ENCODE measurements around the gene SMARCD2. TPM values are rescaled to one million over a fixed set of nuclear protein-coding genes. Genes with fewer than 3 reads are reported as not detected.
A peak's percentile ranks its signal among the peaks of the same experiment; 100 is the strongest.

SMARCD2 gene
- total and polyA plus RNA-seq, 4 experiments from 2014 or later = 80.4 to 125 (median 114) TPM

DNA sequence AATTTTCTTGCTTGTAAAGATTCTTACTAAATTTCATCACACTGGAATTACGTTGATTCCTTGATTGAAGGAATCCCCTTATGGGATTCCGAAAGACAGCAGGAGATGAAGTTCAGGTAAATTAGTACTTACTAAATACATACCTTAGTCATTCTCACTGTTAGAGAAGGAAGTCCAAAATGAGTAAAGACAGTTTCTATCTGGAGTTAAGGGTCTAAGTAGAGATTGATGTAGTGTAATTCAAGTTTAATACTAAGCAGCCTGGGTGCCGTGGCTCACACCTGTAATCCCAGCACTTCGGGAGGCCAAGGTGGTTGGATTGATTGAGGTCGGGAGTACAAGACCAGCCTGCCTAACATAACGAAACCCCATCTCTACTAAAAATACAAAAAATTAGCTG is 59.0 kb downstream of the SMARCD2 start:
- Mint-ChIP-seq H3K4me1 (peaks cover 31 to 55% (median 44%) of the 10 kb centered on the region in 4 donors), H3K27ac (peak overlapping the region; percentile 16 to 75 (median 60)), H3K36me3 (peaks cover 19 to 63% of the 10 kb centered on the region in 2 donors), H3K27me3 (no peaks in the 10 kb centered on the region), H3K4me3 (peak overlapping the region in 1 of 8 donors; percentile 12), H3K9me3 (no peaks in the 10 kb centered on the region)
- ChIA-PET CTCF (ENCODE audit: partially characterized antibody) (interaction anchor here (1.5 kb wide), 2 partner anchors 22 to 29 kb away, joined by 3 read pairs; no protein-coding TSS in a partner anchor), POLR2A (ENCODE audit: partially characterized antibody) (interaction anchor here (1.1 to 3.9 kb wide), 4 partner anchors 9 to 89 kb away, joined by 3 to 26 read pairs (median 6); partner anchors contain the start of genes CCDC47 and DDX42)
- Histone ChIP-seq H3K4me1 (ENCODE audit: insufficient read depth, low read length) (peaks cover 46% of the 10 kb centered on the region), H3K36me3 (ENCODE audit: insufficient read depth, low read length) (peaks cover 16% of the 10 kb centered on the region), H3K4me3 (ENCODE audit: low read length in 2 of 2) (no peak overlapping the region), H3K27me3 (ENCODE audit: insufficient read depth, low read length) (no peaks in the 10 kb centered on the region), H3K9me3 (ENCODE audit: control insufficient read depth in 1 of 2, low read length in 2 of 2) (no peaks in the 10 kb centered on the region), H3K27ac (ENCODE audit: low read depth, low read length) (no peak overlapping the region)
- no peak for DNase-seq
- intact Hi-C loops (cut with micrococcal nuclease) = no loop called here

Other genes starting within 250 kb of the SMARCD2 start
- 10 to 100 TPM; 17.7 to 20.3 TPM for gene TACO1, start 241.8 kb downstream of the SMARCD2 start, total RNA-seq
- 10 to 100 TPM; 21.8 to 22.8 TPM for gene TACO1, start 241.8 kb downstream of the SMARCD2 start, polyA plus RNA-seq
- 10 to 100 TPM; 98.5 to 98.8 TPM for gene MAP3K3, start 220.3 kb downstream of the SMARCD2 start, total RNA-seq
- gene MAP3K3, start 220.3 kb downstream of the SMARCD2 start, polyA plus RNA-seq = 10 to 100 TPM; 29.5 to 50.8 TPM
- gene LIMD2, start 142.6 kb downstream of the SMARCD2 start, total RNA-seq = 100 to 1,000 TPM; 724 to 755 TPM
- gene LIMD2, start 142.6 kb downstream of the SMARCD2 start, polyA plus RNA-seq = 100 to 1,000 TPM; 347 to 569 TPM
- gene STRADA, start 100.9 kb downstream of the SMARCD2 start, total RNA-seq = 10 to 100 TPM; 55.6 to 58.3 TPM
- 10 to 100 TPM; 20.0 to 21.3 TPM for gene STRADA, start 100.9 kb downstream of the SMARCD2 start, polyA plus RNA-seq
- gene CCDC47, start 69.1 kb downstream of the SMARCD2 start, total RNA-seq = 10 to 100 TPM; 36.7 to 39.0 TPM
- gene CCDC47, start 69.1 kb downstream of the SMARCD2 start, polyA plus RNA-seq = 10 to 100 TPM; 31.3 to 46.9 TPM
- gene DDX42, start 68.5 kb downstream of the SMARCD2 start, total RNA-seq = 100 to 1,000 TPM; 174 to 183 TPM
- gene DDX42, start 68.5 kb downstream of the SMARCD2 start, polyA plus RNA-seq = 10 to 100 TPM in 1 of 2 donors, 1 to 10 TPM in 1; 6.9 to 18.4 TPM
- gene PSMC5, start 15.3 kb downstream of the SMARCD2 start, total RNA-seq = 100 to 1,000 TPM; 121 TPM
- 100 to 1,000 TPM; 188 to 227 TPM for gene PSMC5, start 15.3 kb downstream of the SMARCD2 start, polyA plus RNA-seq
- 10 to 100 TPM; 62.1 to 62.2 TPM for gene FTSJ3, start 15.0 kb downstream of the SMARCD2 start, total RNA-seq
- 10 to 100 TPM; 12.3 to 40.8 TPM for gene FTSJ3, start 15.0 kb downstream of the SMARCD2 start, polyA plus RNA-seq
- not detected for gene CSH2, start 31.0 kb upstream of the SMARCD2 start, total RNA-seq
- not detected for gene CSH2, start 31.0 kb upstream of the SMARCD2 start, polyA plus RNA-seq
- not detected for gene GH2, start 39.3 kb upstream of the SMARCD2 start, total RNA-seq
- gene GH2, start 39.3 kb upstream of the SMARCD2 start, polyA plus RNA-seq = not detected
- not detected for gene CSH1, start 53.9 kb upstream of the SMARCD2 start, total RNA-seq
- not detected for gene CSH1, start 53.9 kb upstream of the SMARCD2 start, polyA plus RNA-seq
- gene CSHL1, start 68.6 kb upstream of the SMARCD2 start, total RNA-seq = not detected
- not detected for gene CSHL1, start 68.6 kb upstream of the SMARCD2 start, polyA plus RNA-seq
- not detected for gene GH1, start 76.2 kb upstream of the SMARCD2 start, total RNA-seq
- not detected for gene GH1, start 76.2 kb upstream of the SMARCD2 start, polyA plus RNA-seq
- gene CD79B, start 89.6 kb upstream of the SMARCD2 start, total RNA-seq = 10 to 100 TPM; 16.4 to 17.2 TPM
- 10 to 100 TPM; 54.4 to 57.2 TPM for gene CD79B, start 89.6 kb upstream of the SMARCD2 start, polyA plus RNA-seq
- under 1 TPM; 0.17 to 0.30 TPM for gene SCN4A, start 130.2 kb upstream of the SMARCD2 start, total RNA-seq
- gene SCN4A, start 130.2 kb upstream of the SMARCD2 start, polyA plus RNA-seq = not detected
- 1 to 10 TPM in 1 of 2 experiments, under 1 TPM in 1; 0.19 to 1.0 TPM for gene PRR29, start 155.7 kb upstream of the SMARCD2 start, total RNA-seq
- gene PRR29, start 155.7 kb upstream of the SMARCD2 start, polyA plus RNA-seq = 1 to 10 TPM; 5.6 to 6.0 TPM
- 100 to 1,000 TPM; 150 to 158 TPM for gene ICAM2, start 177.9 kb upstream of the SMARCD2 start, total RNA-seq
- 100 to 1,000 TPM; 411 to 591 TPM for gene ICAM2, start 177.9 kb upstream of the SMARCD2 start, polyA plus RNA-seq

Measured in CD4-positive, alpha-beta memory T cell (primary cell).